Coronary artery (tissue), 2 donors: Measurements from ENCODE around the gene MBD3L5.
"Not testable (repeated sequence)": the region's sequence is repeated elsewhere in the genome, so short reads cannot be mapped to it uniquely, and the experiment has no call there.

Experiments used
- DNase-seq: peaks from one replicate; pipeline ENCODE4 v3.0.0-alpha.2; 2017; ENCODE audit warnings: low spot score
- H3K27ac ChIP-seq, 2 donors: fragments of 200-600 bp; sonication (generic); one replicate each; pipeline ENCODE4 v1.5.1; 2016 to 2019
- H3K4me3 ChIP-seq: fragments of 200-600 bp; sonication (generic); 2 replicates; pipeline ENCODE4 v1.5.1; 2016; ENCODE audit warnings: mild to moderate bottlenecking, moderate library complexity
- TF ChIP-seq, protein P1 (sequence below): fragments of 200-600 bp; sonication (generic); IDR thresholded peaks from one replicate; pipeline ENCODE4 v1.5.1; 2019; ENCODE audit warnings: antibody characterized with exemption

Gene MBD3L5

DNA sequence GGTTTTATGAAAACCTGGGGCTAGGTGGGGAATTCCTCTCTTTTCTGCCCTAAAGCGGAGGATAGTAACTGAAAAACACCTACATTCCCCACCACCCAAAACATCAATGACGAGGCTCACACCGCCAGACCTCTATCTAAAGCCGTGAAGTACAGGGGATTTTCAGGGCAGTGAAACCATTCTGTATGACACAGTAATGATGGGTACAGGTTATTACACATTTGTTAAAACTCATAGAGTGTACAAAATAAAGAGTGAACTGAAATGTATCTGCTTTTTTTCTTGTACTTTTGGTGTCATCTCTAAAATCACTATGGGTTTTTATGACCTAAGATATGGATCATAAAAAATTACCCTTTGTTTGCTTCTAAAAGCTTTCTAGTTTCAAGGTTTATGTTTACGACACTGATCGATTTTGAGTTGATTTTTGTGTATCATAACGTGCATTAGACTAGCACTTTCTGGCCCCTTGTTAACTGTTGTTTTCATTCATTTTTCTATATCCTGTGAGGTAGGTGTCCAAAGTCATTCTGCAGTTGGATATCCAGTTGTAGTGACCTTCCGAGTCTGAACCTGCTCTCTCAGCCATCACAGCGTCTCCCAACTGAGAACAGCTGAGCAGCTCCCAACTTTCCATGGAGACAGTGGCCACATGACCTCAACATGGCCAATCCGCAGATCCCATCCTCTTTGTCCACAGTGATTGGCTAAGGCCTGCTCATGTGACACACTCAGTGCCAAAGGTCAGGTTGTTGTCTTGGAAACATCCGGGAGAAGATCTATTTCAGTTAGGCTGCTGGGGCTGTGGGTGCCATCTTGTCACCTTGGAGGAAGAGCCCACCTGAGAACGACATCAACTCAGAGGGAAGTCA, 19.4 kb upstream of the MBD3L5 start:
- Histone ChIP-seq H3K4me3 (no peak overlapping the region), H3K27ac (no peak overlapping the region)
- TF ChIP-seq, protein P1, sequence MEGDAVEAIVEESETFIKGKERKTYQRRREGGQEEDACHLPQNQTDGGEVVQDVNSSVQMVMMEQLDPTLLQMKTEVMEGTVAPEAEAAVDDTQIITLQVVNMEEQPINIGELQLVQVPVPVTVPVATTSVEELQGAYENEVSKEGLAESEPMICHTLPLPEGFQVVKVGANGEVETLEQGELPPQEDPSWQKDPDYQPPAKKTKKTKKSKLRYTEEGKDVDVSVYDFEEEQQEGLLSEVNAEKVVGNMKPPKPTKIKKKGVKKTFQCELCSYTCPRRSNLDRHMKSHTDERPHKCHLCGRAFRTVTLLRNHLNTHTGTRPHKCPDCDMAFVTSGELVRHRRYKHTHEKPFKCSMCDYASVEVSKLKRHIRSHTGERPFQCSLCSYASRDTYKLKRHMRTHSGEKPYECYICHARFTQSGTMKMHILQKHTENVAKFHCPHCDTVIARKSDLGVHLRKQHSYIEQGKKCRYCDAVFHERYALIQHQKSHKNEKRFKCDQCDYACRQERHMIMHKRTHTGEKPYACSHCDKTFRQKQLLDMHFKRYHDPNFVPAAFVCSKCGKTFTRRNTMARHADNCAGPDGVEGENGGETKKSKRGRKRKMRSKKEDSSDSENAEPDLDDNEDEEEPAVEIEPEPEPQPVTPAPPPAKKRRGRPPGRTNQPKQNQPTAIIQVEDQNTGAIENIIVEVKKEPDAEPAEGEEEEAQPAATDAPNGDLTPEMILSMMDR: no peak
- DNase-seq: no peak

- TF ChIP-seq, protein P1: no peak
- Histone ChIP-seq H3K4me3 (no peak overlapping the region), H3K27ac (no peak overlapping the region)
- no peak for DNase-seq
Observed at GRCh38 chr19:7013678-7014077, 16.7 kb upstream of the MBD3L5 start.

DNA sequence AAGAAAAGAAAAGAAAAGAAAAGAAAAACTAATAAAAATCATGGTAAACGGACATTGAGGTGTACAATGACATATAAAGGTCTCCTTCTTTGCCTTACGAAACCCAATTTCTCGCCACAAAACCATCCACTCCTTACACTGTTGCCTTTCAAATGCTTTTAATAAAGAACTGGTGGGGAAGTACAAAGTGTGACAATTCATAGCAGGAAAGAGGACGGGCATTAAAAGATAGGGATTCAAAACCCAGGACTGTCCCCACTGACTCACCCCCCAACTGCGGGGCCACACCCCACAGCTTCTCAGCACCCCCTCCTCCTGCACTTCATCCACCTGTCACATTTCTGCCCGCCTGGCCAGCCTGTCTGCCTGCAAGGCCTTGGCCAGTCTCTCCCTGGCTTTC, 11.6 kb upstream of the MBD3L5 start:
- H3K27ac ChIP-seq: no peak overlapping the region
- no peak overlapping the region for H3K4me3 ChIP-seq
- DNase-seq: no peak
- TF ChIP-seq, protein P1: no peak

DNA sequence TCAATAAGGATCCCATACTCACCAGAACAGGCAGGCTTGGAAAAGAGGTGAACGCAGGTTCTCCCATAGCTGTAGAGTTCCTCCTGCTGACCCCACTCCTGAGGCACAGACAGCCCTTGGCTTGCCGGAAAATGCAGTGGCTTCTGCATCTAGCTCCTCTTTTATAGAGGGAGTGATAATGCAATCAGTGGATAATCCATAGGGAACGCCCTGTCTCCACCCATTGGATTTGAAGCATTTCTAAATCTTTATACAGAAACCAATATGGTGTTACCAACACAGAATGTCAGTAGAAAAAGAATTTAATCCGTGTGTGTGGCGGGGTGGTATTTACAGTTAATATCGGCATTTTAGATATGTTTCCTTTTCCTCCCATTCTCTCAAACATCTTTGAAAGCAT, 9.0 kb upstream of the MBD3L5 start, which contains the start of gene MBD3L2B:
Gene MBD3L2B, minus strand, starts transcription at position 101 of the 400 bp plus-strand sequence. Its CDS starts 34 bp downstream, at position 67.
- H3K27ac ChIP-seq, DNase-seq, H3K4me3 ChIP-seq: not testable (repeated sequence)

GRCh38 chr19:7028790-7029189, 1.6 kb upstream of the MBD3L5 start:
- DNase-seq, H3K4me3 ChIP-seq, H3K27ac ChIP-seq: not testable (repeated sequence)

DNA sequence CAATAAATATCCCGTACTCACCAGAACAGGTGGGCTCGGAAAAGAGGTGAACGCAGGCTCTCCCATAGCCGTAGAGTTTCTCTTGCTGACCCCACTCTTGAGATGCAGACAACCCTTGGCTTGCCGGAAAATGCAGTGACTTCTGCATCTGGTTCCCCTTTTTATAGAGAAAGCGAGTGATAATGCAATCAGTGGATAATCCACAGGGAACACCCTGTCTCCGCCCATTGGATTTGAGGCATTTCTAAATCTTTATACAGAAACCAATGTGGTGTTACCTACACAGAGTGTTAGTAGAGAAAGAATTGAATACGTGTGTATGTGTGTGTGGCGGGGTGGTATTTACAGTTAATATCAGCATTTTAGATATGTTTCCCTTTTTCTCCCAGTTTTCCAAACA, 9.7 kb downstream of the MBD3L5 start, which contains the start of gene MBD3L4:
Gene MBD3L4, minus strand, starts transcription at position 101 of the 400 bp plus-strand sequence. Its CDS starts 35 bp downstream, at position 66.
- not testable (repeated sequence) for H3K27ac ChIP-seq, H3K4me3 ChIP-seq, DNase-seq

DNA sequence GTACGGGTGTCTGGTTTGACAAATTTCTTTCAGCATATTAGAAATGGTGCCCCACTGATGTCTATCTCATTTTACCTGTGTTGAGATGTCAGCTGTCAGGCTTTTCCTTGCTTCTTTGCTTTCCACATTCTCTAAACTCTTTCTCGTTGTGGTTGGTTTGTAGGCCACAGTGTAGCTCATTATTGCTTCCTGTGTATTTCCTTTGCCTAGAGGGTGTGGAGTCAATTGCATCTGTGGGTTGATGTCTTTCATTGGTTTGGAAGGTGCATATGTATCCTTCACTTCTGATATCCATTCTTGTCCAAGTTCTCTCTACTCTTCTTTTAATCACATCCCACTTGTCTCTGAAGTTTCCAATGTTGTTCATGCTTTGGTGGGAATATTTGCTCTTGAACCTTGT, 11.2 kb downstream of the MBD3L5 start:
- H3K4me3 ChIP-seq, H3K27ac ChIP-seq, DNase-seq: not testable (repeated sequence)

- not testable (repeated sequence) for H3K27ac ChIP-seq, H3K4me3 ChIP-seq, DNase-seq
Observed at GRCh38 chr19:7049021-7049420, 18.6 kb downstream of the MBD3L5 start, which contains the start of gene MBD3L2. TSS of gene MBD3L2 (plus strand) at chr19:7049321. CDS start at chr19:7049374, 53 bp downstream.

DNA sequence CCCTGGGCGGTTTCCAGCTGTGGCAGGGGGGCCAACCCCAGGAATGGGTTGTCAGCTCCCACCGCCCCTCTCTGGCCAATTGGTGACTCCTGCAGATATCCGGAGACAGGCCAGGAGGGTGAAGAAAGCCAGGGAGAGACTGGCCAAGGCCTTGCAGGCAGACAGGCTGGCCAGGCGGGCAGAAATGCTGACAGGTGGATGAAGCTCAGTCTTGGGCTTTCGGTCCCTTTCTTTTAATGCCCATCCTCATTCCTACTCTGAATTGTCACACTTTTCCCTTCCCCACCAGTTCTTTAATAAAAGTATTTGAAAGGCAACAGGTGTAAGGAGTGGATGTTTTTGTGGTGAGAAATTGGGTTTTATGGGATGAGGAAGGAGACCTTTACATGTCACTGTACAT, 21.0 kb downstream of the MBD3L5 start:
- H3K4me3 ChIP-seq, DNase-seq, H3K27ac ChIP-seq: not testable (repeated sequence)

- not testable (repeated sequence) for H3K4me3 ChIP-seq, DNase-seq
Observed at GRCh38 chr19:7052896-7053295, 22.5 kb downstream of the MBD3L5 start.

DNA sequence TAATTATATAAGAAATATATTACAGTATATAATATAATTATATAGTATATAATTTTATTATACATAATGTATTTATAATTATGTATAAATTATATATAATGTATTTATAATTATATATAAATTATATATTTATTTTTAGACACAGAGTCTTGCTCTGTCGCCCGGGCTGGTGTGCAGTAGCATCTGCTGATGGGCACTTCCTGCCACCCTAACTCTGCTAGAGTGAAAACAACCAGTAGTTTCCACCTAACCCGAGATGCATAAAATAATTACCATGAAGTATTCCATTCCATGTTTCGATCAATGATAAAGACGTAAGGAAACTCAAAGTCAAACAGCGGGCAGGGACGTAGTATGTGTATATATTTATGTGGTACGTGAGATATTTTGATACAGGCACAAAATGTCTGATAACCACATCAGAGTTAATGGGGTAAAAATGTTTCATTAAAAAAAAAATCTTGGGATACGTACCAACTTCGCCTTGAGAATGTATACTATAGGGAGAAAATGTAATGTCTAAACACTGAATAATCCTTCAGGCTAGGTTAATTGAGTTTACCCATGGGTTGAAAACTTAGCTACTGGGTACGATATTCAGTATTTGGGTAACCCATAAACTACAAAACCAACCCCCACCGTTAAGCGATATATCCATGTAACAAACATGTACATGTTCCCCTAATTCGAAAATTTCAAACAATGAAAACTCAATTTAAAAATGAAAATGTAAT, 24.4 kb downstream of the MBD3L5 start:
- DNase-seq, H3K27ac ChIP-seq, H3K4me3 ChIP-seq: not testable (repeated sequence)

More at GRCh38 chr19:7052896-7053295, 22.5 kb downstream of the MBD3L5 start:
- not testable (repeated sequence) for H3K27ac ChIP-seq

DNA sequence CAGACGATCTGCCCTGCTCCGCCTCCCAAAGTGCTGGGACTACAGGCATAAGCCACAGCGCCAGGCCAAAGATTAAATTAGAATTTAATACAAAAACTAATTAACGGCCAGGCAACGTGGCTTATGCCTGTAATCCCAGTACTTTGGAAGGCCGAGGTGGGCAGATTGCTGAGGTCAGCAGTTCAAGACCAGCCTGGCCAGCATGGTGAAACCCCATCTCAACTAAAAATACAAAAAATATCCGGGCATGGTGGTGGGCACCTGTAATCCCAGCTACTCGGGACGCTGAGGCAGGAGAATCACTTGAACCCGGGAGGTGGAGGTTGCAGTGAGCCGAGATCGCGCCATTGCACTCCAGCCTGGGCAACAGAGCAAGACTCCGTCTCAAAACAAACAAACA, 25.3 kb downstream of the MBD3L5 start:
- H3K27ac ChIP-seq, DNase-seq, H3K4me3 ChIP-seq: not testable (repeated sequence)

DNA sequence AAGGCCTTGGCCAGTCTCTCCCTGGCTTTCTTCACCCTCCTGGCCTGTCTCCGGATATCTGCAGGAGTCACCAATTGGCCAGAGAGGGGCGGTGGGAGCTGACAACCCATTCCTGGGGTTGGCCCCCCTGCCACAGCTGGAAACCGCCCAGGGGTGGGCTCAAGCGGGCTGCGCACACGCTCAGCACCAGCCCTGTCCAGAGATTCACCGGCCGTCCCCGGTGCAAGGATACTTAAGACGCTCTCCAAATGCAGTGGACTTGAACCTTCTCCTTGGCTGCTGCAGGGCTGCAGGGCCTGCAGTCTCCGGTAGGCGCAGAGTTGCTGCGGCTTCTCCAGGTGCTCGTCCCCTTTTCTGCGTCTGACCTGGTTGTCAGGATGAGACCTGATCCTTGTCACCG, 26.0 kb downstream of the MBD3L5 start:
- H3K27ac ChIP-seq, DNase-seq, H3K4me3 ChIP-seq: not testable (repeated sequence)

GRCh38 chr19:7058576-7058975, 28.2 kb downstream of the MBD3L5 start, which contains the start of gene MBD3L3:
TSS of gene MBD3L3 (minus strand) at chr19:7058676. CDS start at chr19:7058605, 71 bp downstream.
- not testable (repeated sequence) for DNase-seq, H3K27ac ChIP-seq, H3K4me3 ChIP-seq

DNA sequence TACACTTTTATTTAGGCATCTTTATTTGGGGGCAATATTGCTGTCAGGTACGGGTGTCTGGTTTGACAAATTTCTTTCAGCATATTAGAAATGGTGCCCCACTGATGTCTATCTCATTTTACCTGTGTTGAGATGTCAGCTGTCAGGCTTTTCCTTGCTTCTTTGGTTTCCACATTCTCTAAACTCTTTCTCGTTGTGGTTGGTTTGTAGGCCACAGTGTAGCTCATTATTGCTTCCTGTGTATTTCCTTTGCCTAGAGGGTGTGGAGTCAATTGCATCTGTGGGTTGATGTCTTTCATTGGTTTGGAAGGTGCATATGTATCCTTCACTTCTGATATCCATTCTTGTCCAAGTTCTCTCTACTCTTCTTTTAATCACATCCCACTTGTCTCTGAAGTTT, 29.6 kb downstream of the MBD3L5 start:
- H3K4me3 ChIP-seq, DNase-seq, H3K27ac ChIP-seq: not testable (repeated sequence)
